DOHH2 (cell line): ENCODE results near the gene USP16.

Source experiments
- H3F3A ChIP-seq: fragments of 200-600 bp; sonication (generic), shearing (Covaris generic); 2 replicates; pipeline ENCODE4 v1.6.0; 2016; ENCODE audit warnings: antibody characterized with exemption, mild to moderate bottlenecking; ENCODE audit not compliant: control insufficient read depth, insufficient read depth
- H3K27ac ChIP-seq: fragments of 200-600 bp; sonication (generic); 2 replicates; pipeline ENCODE4 v1.5.1; 2014; ENCODE audit warnings: low read depth, mild to moderate bottlenecking, low read length, moderate library complexity
- H3K27me3 ChIP-seq: fragments of 200-600 bp; sonication (generic); 2 replicates; pipeline ENCODE4 v1.6.1; 2014; ENCODE audit warnings: mild to moderate bottlenecking, low read length, mixed read lengths; ENCODE audit not compliant: control insufficient read depth
- H3K36me3 ChIP-seq: fragments of 200-600 bp; sonication (generic); 2 replicates; pipeline ENCODE4 v1.6.1; 2014; ENCODE audit warnings: mild to moderate bottlenecking, low read length, moderate library complexity, mixed read lengths; ENCODE audit not compliant: control insufficient read depth
- H3K4me1 ChIP-seq: fragments of 200-600 bp; sonication (generic); 2 replicates; pipeline ENCODE4 v1.6.1; 2014; ENCODE audit warnings: mild to moderate bottlenecking, low read length, mixed read lengths; ENCODE audit not compliant: control insufficient read depth
- H3K4me2 ChIP-seq: fragments of 200-600 bp; sonication (generic); 2 replicates; pipeline ENCODE4 v1.6.0; 2014; ENCODE audit warnings: mild to moderate bottlenecking, low read length, moderate library complexity
- H3K4me3 ChIP-seq: fragments of 200-600 bp; sonication (generic); 2 replicates; pipeline ENCODE4 v1.5.1; 2014; ENCODE audit warnings: mild to moderate bottlenecking, low read length, mixed read lengths
- H3K79me2 ChIP-seq: fragments of 200-600 bp; sonication (generic); 2 replicates; pipeline ENCODE4 v1.6.1; 2014; ENCODE audit warnings: mild to moderate bottlenecking, low read length, mixed read lengths; ENCODE audit not compliant: control insufficient read depth
- H3K9me2 ChIP-seq: fragments of 200-600 bp; sonication (generic); replicated peaks from 2 replicates; pipeline ENCODE4 v1.6.1; 2014; ENCODE audit warnings: mild to moderate bottlenecking, low read length, mixed read lengths; ENCODE audit not compliant: control insufficient read depth
- H3K9me3 ChIP-seq: fragments of 200-600 bp; sonication (generic); 2 replicates; pipeline ENCODE4 v1.6.1; 2014; ENCODE audit warnings: antibody characterized with exemption, low read length, mixed read lengths; ENCODE audit not compliant: control insufficient read depth, insufficient read depth
- H4K20me1 ChIP-seq: fragments of 200-600 bp; sonication (generic); 2 replicates; pipeline ENCODE4 v1.6.0; 2014; ENCODE audit warnings: low read depth, mild to moderate bottlenecking, antibody characterized with exemption, low read length, moderate library complexity; ENCODE audit not compliant: control insufficient read depth, insufficient read depth
- EZH2phosphoT487 ChIP-seq: fragments of 200-600 bp; sonication (generic); IDR thresholded peaks from 2 replicates; pipeline ENCODE4 v1.6.1; 2017; ENCODE audit warnings: borderline replicate concordance, mild to moderate bottlenecking, antibody characterized with exemption, low read length, moderate library complexity, mixed read lengths
- TF ChIP-seq, protein P1 (sequence below): fragments of 200-600 bp; sonication (generic); IDR thresholded peaks from one replicate; pipeline ENCODE4 v1.5.1; 2014; ENCODE audit warnings: antibody characterized with exemption, mild to moderate bottlenecking, low read depth, low read length; ENCODE audit not compliant: poor library complexity, severe bottlenecking

Gene USP16

GRCh38 chr21:29017639-29018237 is 6.7 kb upstream of the USP16 start:
- Histone ChIP-seq H3K79me2 (peaks cover 32% of the 10 kb centered on the region), H3K4me3 (peak overlapping the region; percentile 92), H3K9me3 (no peaks in the 10 kb centered on the region), H3K36me3 (peaks cover 8% of the 10 kb centered on the region; the same call in 1 of the 2 replicates), H3K9me2 (no peaks in the 10 kb centered on the region), H3K27me3 (no peaks in the 10 kb centered on the region), H3F3A (peaks cover 12% of the 10 kb centered on the region; the same call in 1 of the 2 replicates), H3K4me2 (peak overlapping the region; percentile 70), H3K4me1 (peaks cover 16% of the 10 kb centered on the region), H3K27ac (no peak overlapping the region), H4K20me1 (no peaks in the 10 kb centered on the region)
- TF ChIP-seq, protein P1, sequence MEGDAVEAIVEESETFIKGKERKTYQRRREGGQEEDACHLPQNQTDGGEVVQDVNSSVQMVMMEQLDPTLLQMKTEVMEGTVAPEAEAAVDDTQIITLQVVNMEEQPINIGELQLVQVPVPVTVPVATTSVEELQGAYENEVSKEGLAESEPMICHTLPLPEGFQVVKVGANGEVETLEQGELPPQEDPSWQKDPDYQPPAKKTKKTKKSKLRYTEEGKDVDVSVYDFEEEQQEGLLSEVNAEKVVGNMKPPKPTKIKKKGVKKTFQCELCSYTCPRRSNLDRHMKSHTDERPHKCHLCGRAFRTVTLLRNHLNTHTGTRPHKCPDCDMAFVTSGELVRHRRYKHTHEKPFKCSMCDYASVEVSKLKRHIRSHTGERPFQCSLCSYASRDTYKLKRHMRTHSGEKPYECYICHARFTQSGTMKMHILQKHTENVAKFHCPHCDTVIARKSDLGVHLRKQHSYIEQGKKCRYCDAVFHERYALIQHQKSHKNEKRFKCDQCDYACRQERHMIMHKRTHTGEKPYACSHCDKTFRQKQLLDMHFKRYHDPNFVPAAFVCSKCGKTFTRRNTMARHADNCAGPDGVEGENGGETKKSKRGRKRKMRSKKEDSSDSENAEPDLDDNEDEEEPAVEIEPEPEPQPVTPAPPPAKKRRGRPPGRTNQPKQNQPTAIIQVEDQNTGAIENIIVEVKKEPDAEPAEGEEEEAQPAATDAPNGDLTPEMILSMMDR = no peak
- TF ChIP-seq EZH2phosphoT487 = no peak

DNA sequence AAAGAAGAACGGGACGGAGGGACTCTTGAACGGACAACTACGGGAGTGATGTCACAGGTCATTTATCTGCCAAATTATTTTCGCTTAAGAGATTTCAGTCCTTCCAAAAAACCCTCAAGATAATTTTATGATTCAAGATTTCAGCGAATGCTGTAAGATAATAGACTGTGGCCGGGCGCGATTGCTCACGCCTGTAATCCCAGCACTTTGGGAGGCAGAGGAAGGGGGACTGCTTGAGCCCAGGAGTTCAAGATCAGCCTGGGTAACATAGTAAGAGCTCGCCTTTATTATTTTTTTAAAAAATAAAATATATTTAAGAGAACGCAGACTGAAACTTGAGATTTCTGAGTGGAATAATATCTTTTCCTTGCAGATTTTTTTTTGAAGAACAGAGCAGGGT is 5.9 kb upstream of the USP16 start:
- peak overlapping the region; percentile 40 for H3K27ac ChIP-seq
- no peaks in the 10 kb centered on the region for H3K9me2 ChIP-seq
- H3K36me3 ChIP-seq = peaks cover 8% of the 10 kb centered on the region; the same call in 1 of the 2 replicates
- no peaks in the 10 kb centered on the region for H3K27me3 ChIP-seq
- peaks cover 32% of the 10 kb centered on the region for H3K79me2 ChIP-seq
- no peaks in the 10 kb centered on the region for H4K20me1 ChIP-seq
- H3F3A ChIP-seq = peaks cover 12% of the 10 kb centered on the region; the same call in 1 of the 2 replicates
- peaks cover 16% of the 10 kb centered on the region for H3K4me1 ChIP-seq
- H3K4me2 ChIP-seq = peak overlapping the region; percentile 70
- no peak for TF ChIP-seq EZH2phosphoT487
- TF ChIP-seq, protein P1 = no peak
- H3K9me3 ChIP-seq = no peaks in the 10 kb centered on the region
- H3K4me3 ChIP-seq = peak overlapping the region; percentile 92

DNA sequence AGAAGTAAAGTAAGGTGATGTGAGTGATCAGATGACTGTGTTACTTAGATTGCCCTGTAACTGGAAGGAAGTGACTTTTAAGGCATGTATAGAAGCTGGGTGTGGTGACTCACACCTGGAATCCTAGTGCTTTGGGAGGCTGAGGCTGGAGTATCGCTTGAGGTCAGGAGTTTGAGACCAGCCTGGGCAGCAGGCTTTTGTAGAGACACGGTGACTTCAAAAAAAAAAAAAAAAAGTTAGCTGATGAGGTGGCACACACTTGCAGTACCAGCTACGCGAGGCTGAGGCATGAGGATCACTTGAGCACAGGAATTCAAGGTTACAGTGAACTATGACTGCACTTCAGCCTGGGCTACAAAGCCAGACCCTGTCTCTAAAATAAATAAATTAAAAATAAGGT is 2.3 kb upstream of the USP16 start:
- H3K4me2 ChIP-seq = no peak overlapping the region

More for the DNA sequence above, 2.3 kb upstream of the USP16 start:
- Histone ChIP-seq H3K27ac (no peak overlapping the region), H3K79me2 (peaks cover 55% of the 10 kb centered on the region), H3K9me2 (no peaks in the 10 kb centered on the region), H3K27me3 (no peaks in the 10 kb centered on the region), H4K20me1 (no peaks in the 10 kb centered on the region), H3K4me3 (no peak overlapping the region), H3K4me1 (peaks cover 36% of the 10 kb centered on the region), H3K9me3 (no peaks in the 10 kb centered on the region), H3F3A (peaks cover 14% of the 10 kb centered on the region), H3K36me3 (peaks cover 8% of the 10 kb centered on the region; the same call in 1 of the 2 replicates)
- TF ChIP-seq, protein P1 = no peak
- TF ChIP-seq EZH2phosphoT487 = no peak
